ENCODE data around the gene FAM43A.

- TF ChIP-seq CTCF (IDR thresholded peaks at IDR 0.05 in 4 of 5, conservative IDR thresholded peaks at IDR 0.05 in 1 of 5), result no peak
- no peak for TF ChIP-seq POLR2A (IDR thresholded peaks at IDR 0.05)
These were observed 51.4 kb downstream of the FAM43A start for GRCh38 chr3:194736896-194737600.
